ENCODE results near the gene CDIPT. TPM values are rescaled to one million over a fixed set of nuclear protein-coding genes. Genes with fewer than 3 reads are reported as not detected.

Gene CDIPT
- total and polyA plus RNA-seq, 2 of the 4 experiments (the other 2 are of a cell fraction), result 47.1 to 100 TPM

DNA sequence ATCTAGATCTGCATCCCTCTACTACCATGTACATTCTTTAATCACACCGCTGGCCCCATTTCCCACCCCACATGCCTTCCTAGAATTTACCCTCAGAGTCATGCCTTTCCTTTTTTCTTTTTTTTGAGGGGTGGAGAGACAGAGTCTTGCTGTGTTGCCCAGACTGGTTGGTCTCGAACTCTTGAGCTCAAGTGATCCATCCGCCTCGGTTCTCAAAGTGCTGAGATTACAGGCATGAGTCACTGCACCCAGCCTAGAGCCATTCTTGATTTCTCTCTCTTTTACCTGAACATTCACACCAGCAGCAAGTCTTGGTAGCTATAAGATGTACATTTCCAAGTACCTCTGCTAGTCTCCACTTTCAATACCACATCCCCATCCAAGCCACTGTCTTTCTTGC lies 44.9 kb downstream of the CDIPT start:
- H3K27ac ChIP-seq (ENCODE audit: insufficient read depth, low read length), result no peak overlapping the region
- no peaks in the 10 kb centered on the region for H3K9me3 ChIP-seq (ENCODE audit: control insufficient read depth, insufficient read depth, low read length)
- no CpG with 5 or more reads among the region's 4 CpGs for WGBS, 2 experiments (ENCODE audit: extremely low coverage in 2 of 2, insufficient read length in 1 of 2)
- H3K4me2 ChIP-seq (ENCODE audit: low read depth, low read length), result no peak overlapping the region
- H3K4me3 ChIP-seq (ENCODE audit: insufficient read depth, low read depth, low read length), result no peak overlapping the region
- dilution Hi-C loops (cut with HindIII; ENCODE audit: low sequenced_read_pairs, unreplicated experiment) (no loop called here), intact Hi-C loops (cut with micrococcal nuclease) (loop anchor here (5.0 kb wide), 1 partner anchor 204 kb away; the partner anchor contains the start of gene C16orf92), in situ Hi-C loops (cut with MboI; ENCODE audit: low sequenced_read_pairs) (no loop called here)
- H3K4me1 ChIP-seq (ENCODE audit: control insufficient read depth, insufficient read depth, low read length), result peaks cover 19% of the 10 kb centered on the region
- H4K20me1 ChIP-seq (ENCODE audit: insufficient read depth, low read length), result no peaks in the 10 kb centered on the region
- no peak overlapping the region for H2AK5ac ChIP-seq (ENCODE audit: low read depth, low read length)
- H2BK20ac ChIP-seq (ENCODE audit: low read depth, low read length), result no peak overlapping the region
- peaks cover 13% of the 10 kb centered on the region; the same call in 1 of the 2 replicates for H3K9me1 ChIP-seq (ENCODE audit: insufficient read depth, low read length)
- no peak overlapping the region for H3K9ac ChIP-seq (ENCODE audit: low read depth, low read length)
- no peak for TF ChIP-seq FOS (IDR thresholded peaks at IDR 0.05; ENCODE audit: low read depth, low read length)
- TF ChIP-seq NFE2L2 (IDR thresholded peaks at IDR 0.05; ENCODE audit: low read depth, low read length), result no peak
- TF ChIP-seq POLR2A (IDR thresholded peaks at IDR 0.05; ENCODE audit: low read depth, low read length), result no peak
- TF ChIP-seq, protein P1, sequence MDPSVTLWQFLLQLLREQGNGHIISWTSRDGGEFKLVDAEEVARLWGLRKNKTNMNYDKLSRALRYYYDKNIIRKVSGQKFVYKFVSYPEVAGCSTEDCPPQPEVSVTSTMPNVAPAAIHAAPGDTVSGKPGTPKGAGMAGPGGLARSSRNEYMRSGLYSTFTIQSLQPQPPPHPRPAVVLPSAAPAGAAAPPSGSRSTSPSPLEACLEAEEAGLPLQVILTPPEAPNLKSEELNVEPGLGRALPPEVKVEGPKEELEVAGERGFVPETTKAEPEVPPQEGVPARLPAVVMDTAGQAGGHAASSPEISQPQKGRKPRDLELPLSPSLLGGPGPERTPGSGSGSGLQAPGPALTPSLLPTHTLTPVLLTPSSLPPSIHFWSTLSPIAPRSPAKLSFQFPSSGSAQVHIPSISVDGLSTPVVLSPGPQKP (IDR thresholded peaks at IDR 0.05; ENCODE audit: borderline replicate concordance, low read depth, low read length), result no peak
- TF ChIP-seq MXI1 (IDR thresholded peaks at IDR 0.05; ENCODE audit: borderline replicate concordance, low read depth, low read length), result no peak
- TF ChIP-seq, protein P2, sequence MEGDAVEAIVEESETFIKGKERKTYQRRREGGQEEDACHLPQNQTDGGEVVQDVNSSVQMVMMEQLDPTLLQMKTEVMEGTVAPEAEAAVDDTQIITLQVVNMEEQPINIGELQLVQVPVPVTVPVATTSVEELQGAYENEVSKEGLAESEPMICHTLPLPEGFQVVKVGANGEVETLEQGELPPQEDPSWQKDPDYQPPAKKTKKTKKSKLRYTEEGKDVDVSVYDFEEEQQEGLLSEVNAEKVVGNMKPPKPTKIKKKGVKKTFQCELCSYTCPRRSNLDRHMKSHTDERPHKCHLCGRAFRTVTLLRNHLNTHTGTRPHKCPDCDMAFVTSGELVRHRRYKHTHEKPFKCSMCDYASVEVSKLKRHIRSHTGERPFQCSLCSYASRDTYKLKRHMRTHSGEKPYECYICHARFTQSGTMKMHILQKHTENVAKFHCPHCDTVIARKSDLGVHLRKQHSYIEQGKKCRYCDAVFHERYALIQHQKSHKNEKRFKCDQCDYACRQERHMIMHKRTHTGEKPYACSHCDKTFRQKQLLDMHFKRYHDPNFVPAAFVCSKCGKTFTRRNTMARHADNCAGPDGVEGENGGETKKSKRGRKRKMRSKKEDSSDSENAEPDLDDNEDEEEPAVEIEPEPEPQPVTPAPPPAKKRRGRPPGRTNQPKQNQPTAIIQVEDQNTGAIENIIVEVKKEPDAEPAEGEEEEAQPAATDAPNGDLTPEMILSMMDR (conservative IDR thresholded peaks at IDR 0.05; ENCODE audit: low read depth, low read length), result no peak
- TF ChIP-seq CHD1 (IDR thresholded peaks at IDR 0.05; ENCODE audit: low read depth, low read length), result no peak
- no peak for TF ChIP-seq RAD21 (IDR thresholded peaks at IDR 0.05; ENCODE audit: low read length)
- TF ChIP-seq CEBPB (IDR thresholded peaks at IDR 0.05; ENCODE audit: low read depth, low read length), result no peak
- TF ChIP-seq, protein P3, sequence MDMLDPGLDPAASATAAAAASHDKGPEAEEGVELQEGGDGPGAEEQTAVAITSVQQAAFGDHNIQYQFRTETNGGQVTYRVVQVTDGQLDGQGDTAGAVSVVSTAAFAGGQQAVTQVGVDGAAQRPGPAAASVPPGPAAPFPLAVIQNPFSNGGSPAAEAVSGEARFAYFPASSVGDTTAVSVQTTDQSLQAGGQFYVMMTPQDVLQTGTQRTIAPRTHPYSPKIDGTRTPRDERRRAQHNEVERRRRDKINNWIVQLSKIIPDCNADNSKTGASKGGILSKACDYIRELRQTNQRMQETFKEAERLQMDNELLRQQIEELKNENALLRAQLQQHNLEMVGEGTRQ (IDR thresholded peaks at IDR 0.05; ENCODE audit: low read depth, low read length), result no peak
- TF ChIP-seq MAFK (IDR thresholded peaks at IDR 0.05; ENCODE audit: low read depth, low read length), result no peak
- TF ChIP-seq MAZ (IDR thresholded peaks at IDR 0.05; ENCODE audit: borderline replicate concordance, low read depth, low read length), result no peak
- TF ChIP-seq RCOR1 (IDR thresholded peaks at IDR 0.05; ENCODE audit: insufficient replicate concordance, low read length), result no peak
- TF ChIP-seq RFX5 (IDR thresholded peaks at IDR 0.05; ENCODE audit: low read depth, low read length), result no peak
- TF ChIP-seq SMC3 (IDR thresholded peaks at IDR 0.05; ENCODE audit: low read depth, low read length), result no peak
- no peak for TF ChIP-seq BHLHE40 (IDR thresholded peaks at IDR 0.05; ENCODE audit: low read depth, low read length)
- H3K27me3 ChIP-seq (ENCODE audit: control insufficient read depth, insufficient read depth, low read length), result no peaks in the 10 kb centered on the region
- H4K91ac ChIP-seq (ENCODE audit: insufficient read depth, low read depth, low read length), result no peak overlapping the region
- DNase-seq, result no peak
- peaks cover 14 to 67% of the 10 kb centered on the region in 2 experiments; a peak in 3 of 4 replicates for H3K79me1 ChIP-seq (ENCODE audit: low read depth in 1 of 2, low read length in 2 of 2)
- H2BK15ac ChIP-seq (ENCODE audit: low read depth, low read length), result no peak overlapping the region
- no peak overlapping the region for H2AK9ac ChIP-seq (replicated peaks; ENCODE audit: low read depth, low read length, poor library complexity)
- ChIA-PET CTCF (interaction anchor here (0.6 kb wide), 2 partner anchors 175 to 203 kb away, joined by 3 to 5 read pairs; no protein-coding TSS in a partner anchor), POLR2A (ENCODE audit: unreplicated experiment) (no interaction called here)
- no peak overlapping the region for H3K14ac ChIP-seq (replicated peaks; ENCODE audit: low read depth, low read length)
- no TSS peak for BruUV-seq (replicated peaks)
- H4K5ac ChIP-seq (ENCODE audit: low read depth, low read length), result no peak overlapping the region
- H2AFZ ChIP-seq (replicated peaks; ENCODE audit: low read length, poor library complexity), result no peak overlapping the region
- H3K23ac ChIP-seq (ENCODE audit: low read depth, low read length), result no peak overlapping the region
- no peak overlapping the region for H3K4ac ChIP-seq (ENCODE audit: low read depth, low read length)
- peaks cover 6% of the 10 kb centered on the region for H3K36me3 ChIP-seq (ENCODE audit: control insufficient read depth, insufficient read depth, low read length)
- no peak overlapping the region for H4K8ac ChIP-seq (ENCODE audit: low read depth in 2 of 2, low read length in 2 of 2)
- no peak for ATAC-seq (ENCODE audit: low read depth)
- no peak overlapping the region for H3K18ac ChIP-seq (ENCODE audit: low read depth, low read length)
- no peak overlapping the region for H2BK120ac ChIP-seq (ENCODE audit: low read depth, low read length)
- no peak overlapping the region for H3K56ac ChIP-seq (ENCODE audit: extremely low read depth, insufficient read depth, low read length)
- H2BK5ac ChIP-seq (ENCODE audit: low read depth, low read length, poor library complexity, severe bottlenecking), result no peak overlapping the region

All from IMR-90 (cell line).